Liver (tissue), 3 donors: ENCODE results near the gene GRK2.

ENCODE experiments used
- ATF3 ChIP-seq: IDR thresholded peaks from 2 replicates; pipeline ENCODE4 v1.6.1; 2016; ENCODE audit warnings: antibody characterized with exemption
- CTCF ChIP-seq: fragments of 150-350 bp; IDR thresholded peaks from 2 replicates; pipeline ENCODE4 v1.5.1; 2017; ENCODE audit warnings: improper control_type of control experiment, low read depth, low read length; ENCODE audit not compliant: missing input control
- FOXA1 ChIP-seq: IDR thresholded peaks from 2 replicates; pipeline ENCODE4 v1.6.1; 2016; ENCODE audit warnings: antibody characterized with exemption
- GABPA ChIP-seq, 2 donors: IDR thresholded peaks in 1 of 2; conservative IDR thresholded peaks in 1 of 2; 2 replicates each; pipeline ENCODE4 v1.6.1; 2016; ENCODE audit warnings: antibody characterized with exemption in 2 of 2, mild to moderate bottlenecking in 1 of 2, moderate library complexity in 1 of 2
- MAX ChIP-seq: IDR thresholded peaks from 2 replicates; pipeline ENCODE4 v1.6.1; 2016; ENCODE audit warnings: antibody characterized with exemption
- NR2F2 ChIP-seq: IDR thresholded peaks from 2 replicates; pipeline ENCODE4 v1.6.1; 2016; ENCODE audit warnings: antibody characterized with exemption
- RAD21 ChIP-seq, 2 donors: IDR thresholded peaks; 2 replicates each; pipeline ENCODE4 v1.6.1; 2016; ENCODE audit warnings: antibody characterized with exemption in 2 of 2, mild to moderate bottlenecking in 2 of 2
- REST ChIP-seq: IDR thresholded peaks from 2 replicates; pipeline ENCODE4 v1.6.1; 2016; ENCODE audit warnings: antibody characterized with exemption, mild to moderate bottlenecking
- RXRA ChIP-seq, 2 donors: IDR thresholded peaks; 2 replicates each; pipeline ENCODE4 v1.6.1; 2017 to 2018; ENCODE audit warnings: antibody characterized with exemption in 2 of 2, mild to moderate bottlenecking in 1 of 2
- SP1 ChIP-seq: IDR thresholded peaks from 2 replicates; pipeline ENCODE4 v1.6.1; 2018; ENCODE audit warnings: antibody characterized with exemption, mild to moderate bottlenecking
- TAF1 ChIP-seq: conservative IDR thresholded peaks from 2 replicates; pipeline ENCODE4 v1.6.1; 2016; ENCODE audit warnings: antibody characterized with exemption, mild to moderate bottlenecking
- YY1 ChIP-seq: IDR thresholded peaks from 2 replicates; pipeline ENCODE4 v1.6.1; 2016; ENCODE audit warnings: antibody characterized with exemption, mild to moderate bottlenecking
- ZBTB33 ChIP-seq: IDR thresholded peaks from 2 replicates; pipeline ENCODE4 v1.6.1; 2016; ENCODE audit warnings: antibody characterized with exemption
- donor health status: healthy.
- donor health status: healthy.

- TF ChIP-seq CTCF (no peak), TAF1 (no peak), FOXA1 (no peak), YY1 (no peak), REST (no peak), RAD21 (IDR thresholded peaks at IDR 0.05) (no peak), MAX (no peak), ATF3 (no peak), GABPA (IDR thresholded peaks at IDR 0.05 in 1 of 2, conservative IDR thresholded peaks at IDR 0.05 in 1 of 2) (no peak), SP1 (no peak), RXRA (IDR thresholded peaks at IDR 0.05) (no peak), ZBTB33 (no peak), NR2F2 (no peak)
Observed at GRCh38 chr11:67282876-67283371, 16.7 kb downstream of the GRK2 start.
